Esophagus squamous epithelium (tissue), 4 donors: ENCODE results near the gene GLIS2.

Source experiments
- CTCF ChIP-seq, 6 experiments: fragments of 450-650 bp in 4 of 6; fragments of 200-600 bp in 2 of 6; sonication (generic) in 2 of 6; IDR thresholded peaks; one replicate each; pipeline ENCODE4 v1.5.1; 2016 to 2019; ENCODE audit warnings: antibody characterized with exemption in 6 of 6, mild to moderate bottlenecking in 4 of 6, moderate library complexity in 4 of 6
- POLR2A ChIP-seq, 4 donors: fragments of 450-650 bp; IDR thresholded peaks; one replicate each; pipeline ENCODE4 v1.6.1; 2017; ENCODE audit warnings: antibody characterized with exemption in 4 of 4, mild to moderate bottlenecking in 4 of 4, moderate library complexity in 3 of 4

GRCh38 chr16:4297480-4297879 is 18.4 kb upstream of the GLIS2 start:
- TF ChIP-seq CTCF (IDR thresholded peaks at IDR 0.05) (no peak), POLR2A (IDR thresholded peaks at IDR 0.05) (no peak)
